ENCODE results near the gene DNAL4.

The DNAL4 gene

GRCh38 chr22:38828191-38828590, 34.2 kb upstream of the DNAL4 start:
- TF ChIP-seq CTCF (IDR thresholded peaks at IDR 0.05; ENCODE audit: low read depth, low read length) = no peak
- DNase-seq (ENCODE audit: low read depth in 2 of 2) = no peak
- no peak overlapping the region for H3K4me3 ChIP-seq (replicated peaks in 1 of 2; ENCODE audit: low read depth in 2 of 2, low read length in 2 of 2)

GRCh38 chr22:38827510-38827909, 33.6 kb upstream of the DNAL4 start:
- no peak overlapping the region for H3K4me3 ChIP-seq (replicated peaks in 1 of 2; ENCODE audit: low read depth in 2 of 2, low read length in 2 of 2)
- DNase-seq (ENCODE audit: low read depth in 2 of 2) = no peak
- TF ChIP-seq CTCF (IDR thresholded peaks at IDR 0.05; ENCODE audit: low read depth, low read length) = no peak

GRCh38 chr22:38826801-38827200, 32.9 kb upstream of the DNAL4 start:
- H3K4me3 ChIP-seq (replicated peaks in 1 of 2; ENCODE audit: low read depth in 2 of 2, low read length in 2 of 2) = no peak overlapping the region
- DNase-seq (ENCODE audit: low read depth in 2 of 2) = no peak
- TF ChIP-seq CTCF (IDR thresholded peaks at IDR 0.05; ENCODE audit: low read depth, low read length) = no peak

- TF ChIP-seq CTCF (IDR thresholded peaks at IDR 0.05; ENCODE audit: low read depth, low read length) = no peak
- no peak overlapping the region for H3K4me3 ChIP-seq (replicated peaks in 1 of 2; ENCODE audit: low read depth in 2 of 2, low read length in 2 of 2)
- no peak for DNase-seq (ENCODE audit: low read depth in 2 of 2)
These were observed 32.4 kb upstream of the DNAL4 start for GRCh38 chr22:38826386-38826785.

GRCh38 chr22:38824585-38824984, 30.6 kb upstream of the DNAL4 start:
- peak; percentile 79 to 80 for DNase-seq (ENCODE audit: low read depth in 2 of 2)
- H3K4me3 ChIP-seq (replicated peaks in 1 of 2; ENCODE audit: low read depth in 2 of 2, low read length in 2 of 2) = no peak overlapping the region
- TF ChIP-seq CTCF (IDR thresholded peaks at IDR 0.05; ENCODE audit: low read depth, low read length) = peak; percentile 78

GRCh38 chr22:38823637-38824036, 29.7 kb upstream of the DNAL4 start:
- no peak for TF ChIP-seq CTCF (IDR thresholded peaks at IDR 0.05; ENCODE audit: low read depth, low read length)
- no peak overlapping the region for H3K4me3 ChIP-seq (replicated peaks in 1 of 2; ENCODE audit: low read depth in 2 of 2, low read length in 2 of 2)
- no peak for DNase-seq (ENCODE audit: low read depth in 2 of 2)

GRCh38 chr22:38823076-38823475, 29.1 kb upstream of the DNAL4 start:
- no peak for DNase-seq (ENCODE audit: low read depth in 2 of 2)
- TF ChIP-seq CTCF (IDR thresholded peaks at IDR 0.05; ENCODE audit: low read depth, low read length) = no peak
- H3K4me3 ChIP-seq (replicated peaks in 1 of 2; ENCODE audit: low read depth in 2 of 2, low read length in 2 of 2) = no peak overlapping the region
